Osteocyte (in vitro differentiated cells): ENCODE results near the gene PPDPF. TPM values are rescaled to one million over a fixed set of nuclear protein-coding genes. Genes with fewer than 3 reads are reported as not detected.

ENCODE experiments used
- DNase-seq: peaks from one replicate; pipeline ENCODE4 v3.0.0; 2021; ENCODE audit warnings: mixed read lengths; ENCODE audit not compliant: unreplicated experiment; ENCODE audit errors: extremely low spot score
- H3K27ac Mint-ChIP-seq: one replicate; pipeline ENCODE4 v1.8.0; 2021; ENCODE audit warnings: mild to moderate bottlenecking, mixed read lengths; ENCODE audit not compliant: unreplicated experiment
- H3K27me3 Mint-ChIP-seq: one replicate; pipeline ENCODE4 v1.8.0; 2021; ENCODE audit warnings: mixed read lengths; ENCODE audit not compliant: unreplicated experiment
- H3K36me3 Mint-ChIP-seq: one replicate; pipeline ENCODE4 v1.8.0; 2021; ENCODE audit warnings: mixed read lengths; ENCODE audit not compliant: unreplicated experiment
- H3K4me1 Mint-ChIP-seq: one replicate; pipeline ENCODE4 v1.8.0; 2021; ENCODE audit warnings: mixed read lengths; ENCODE audit not compliant: unreplicated experiment
- H3K4me3 Mint-ChIP-seq: one replicate; pipeline ENCODE4 v1.8.0; 2021; ENCODE audit warnings: mild to moderate bottlenecking, moderate library complexity, mixed read lengths; ENCODE audit not compliant: unreplicated experiment
- H3K9me3 Mint-ChIP-seq: one replicate; pipeline ENCODE4 v1.8.0; 2021; ENCODE audit warnings: mixed read lengths; ENCODE audit not compliant: unreplicated experiment
- total RNA-seq: library from RNA; stranded (reverse); gene quantifications from 2 replicates; pipeline ENCODE4 v1.2.1, GENCODE V29; 2021
- TF ChIP-seq, protein P1 (sequence below): fragments of 200-600 bp; sonication (generic); IDR thresholded peaks from 2 replicates; pipeline ENCODE4 v1.5.0; 2021; ENCODE audit warnings: antibody characterized with exemption, mild to moderate bottlenecking, moderate library complexity

Gene PPDPF
- total RNA-seq, 1 donor from 2014 or later: 239 TPM

DNA sequence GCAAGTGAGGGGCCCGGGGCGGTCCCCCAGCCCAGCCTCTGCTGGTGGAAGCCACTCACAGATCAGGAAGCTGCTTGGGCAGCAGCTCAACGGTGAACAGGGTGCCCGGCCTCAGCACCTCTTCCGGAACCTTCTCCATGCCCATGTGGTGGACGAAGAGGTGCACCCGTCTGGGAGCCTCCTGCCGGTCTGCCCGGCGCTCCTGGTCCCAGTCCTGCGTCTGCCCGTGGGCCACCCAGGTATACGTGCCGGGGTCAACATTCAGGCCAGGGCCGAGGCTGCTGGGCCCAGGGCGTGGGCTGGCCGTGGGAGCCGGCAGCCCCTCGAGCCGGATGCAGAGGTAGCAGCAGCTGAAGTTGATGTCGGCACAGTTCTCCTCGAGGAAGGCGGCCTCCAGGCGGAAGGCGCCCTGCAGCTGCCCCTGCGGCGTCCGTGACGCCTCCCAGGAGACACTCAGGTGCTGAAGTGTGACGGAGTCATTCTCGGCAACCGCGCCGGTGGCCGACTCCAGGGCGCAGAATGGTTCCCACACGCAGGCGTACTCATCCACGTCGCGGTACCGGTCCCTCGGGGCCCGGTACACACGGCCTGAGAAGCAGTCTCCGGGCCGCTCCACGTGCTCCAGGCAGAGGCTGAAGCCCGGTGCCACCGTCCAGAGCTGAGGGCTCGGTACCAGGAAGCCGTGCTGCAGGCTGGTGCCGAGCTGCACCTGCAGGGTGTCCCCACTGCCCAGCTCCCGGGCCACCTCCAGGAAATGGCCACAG lies 42.1 kb downstream of the PPDPF start:
- peaks cover 4% of the 10 kb centered on the region for H3K36me3 Mint-ChIP-seq
- no peaks in the 10 kb centered on the region for H3K9me3 Mint-ChIP-seq
- H3K4me1 Mint-ChIP-seq: peaks cover 2% of the 10 kb centered on the region
- H3K4me3 Mint-ChIP-seq: no peak overlapping the region
- TF ChIP-seq, protein P1, sequence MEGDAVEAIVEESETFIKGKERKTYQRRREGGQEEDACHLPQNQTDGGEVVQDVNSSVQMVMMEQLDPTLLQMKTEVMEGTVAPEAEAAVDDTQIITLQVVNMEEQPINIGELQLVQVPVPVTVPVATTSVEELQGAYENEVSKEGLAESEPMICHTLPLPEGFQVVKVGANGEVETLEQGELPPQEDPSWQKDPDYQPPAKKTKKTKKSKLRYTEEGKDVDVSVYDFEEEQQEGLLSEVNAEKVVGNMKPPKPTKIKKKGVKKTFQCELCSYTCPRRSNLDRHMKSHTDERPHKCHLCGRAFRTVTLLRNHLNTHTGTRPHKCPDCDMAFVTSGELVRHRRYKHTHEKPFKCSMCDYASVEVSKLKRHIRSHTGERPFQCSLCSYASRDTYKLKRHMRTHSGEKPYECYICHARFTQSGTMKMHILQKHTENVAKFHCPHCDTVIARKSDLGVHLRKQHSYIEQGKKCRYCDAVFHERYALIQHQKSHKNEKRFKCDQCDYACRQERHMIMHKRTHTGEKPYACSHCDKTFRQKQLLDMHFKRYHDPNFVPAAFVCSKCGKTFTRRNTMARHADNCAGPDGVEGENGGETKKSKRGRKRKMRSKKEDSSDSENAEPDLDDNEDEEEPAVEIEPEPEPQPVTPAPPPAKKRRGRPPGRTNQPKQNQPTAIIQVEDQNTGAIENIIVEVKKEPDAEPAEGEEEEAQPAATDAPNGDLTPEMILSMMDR: no peak
- no peak for DNase-seq
- no peak overlapping the region for H3K27ac Mint-ChIP-seq
- no peaks in the 10 kb centered on the region for H3K27me3 Mint-ChIP-seq

DNA sequence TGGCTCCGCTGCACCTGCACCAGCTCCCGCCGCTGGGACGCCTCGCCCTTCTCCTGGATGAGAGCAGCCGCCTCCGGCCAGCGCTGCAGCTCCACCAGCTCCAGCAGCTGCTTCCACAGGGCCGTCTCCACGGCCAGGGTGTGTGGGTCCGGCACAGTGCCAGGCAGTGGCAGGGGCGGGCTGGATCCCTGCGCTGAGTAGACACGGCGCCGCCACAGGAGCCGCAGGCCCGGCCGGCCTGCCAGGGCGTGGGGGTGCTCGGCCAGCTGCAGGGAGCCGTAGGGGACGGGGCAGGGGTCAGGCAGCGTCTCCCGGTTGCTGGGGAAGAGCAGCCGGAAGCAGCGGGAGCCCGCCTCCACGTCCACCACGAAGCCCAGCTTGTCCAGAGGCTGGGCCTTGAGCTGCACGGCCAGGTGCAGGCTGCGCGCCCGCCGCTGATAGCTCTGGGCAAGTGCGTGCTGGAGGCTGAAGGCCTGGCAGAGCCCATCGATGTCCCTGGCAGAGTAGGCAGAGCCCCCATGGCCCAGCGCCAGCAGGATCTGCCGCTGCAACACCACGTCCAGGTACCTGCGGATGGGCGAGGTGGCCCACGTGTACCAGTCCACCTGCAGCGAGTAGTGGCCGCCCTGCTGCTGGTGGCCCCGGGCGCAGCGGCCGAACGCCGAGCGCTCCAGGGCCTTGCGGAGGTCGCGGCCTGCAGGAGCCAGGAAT lies 42.8 kb downstream of the PPDPF start:
- peaks cover 4% of the 10 kb centered on the region for H3K36me3 Mint-ChIP-seq
- H3K27me3 Mint-ChIP-seq: no peaks in the 10 kb centered on the region
- H3K4me1 Mint-ChIP-seq: peaks cover 2% of the 10 kb centered on the region
- TF ChIP-seq, protein P1: no peak
- H3K4me3 Mint-ChIP-seq: no peak overlapping the region
- no peak overlapping the region for H3K27ac Mint-ChIP-seq
- DNase-seq: no peak
- no peaks in the 10 kb centered on the region for H3K9me3 Mint-ChIP-seq

DNA sequence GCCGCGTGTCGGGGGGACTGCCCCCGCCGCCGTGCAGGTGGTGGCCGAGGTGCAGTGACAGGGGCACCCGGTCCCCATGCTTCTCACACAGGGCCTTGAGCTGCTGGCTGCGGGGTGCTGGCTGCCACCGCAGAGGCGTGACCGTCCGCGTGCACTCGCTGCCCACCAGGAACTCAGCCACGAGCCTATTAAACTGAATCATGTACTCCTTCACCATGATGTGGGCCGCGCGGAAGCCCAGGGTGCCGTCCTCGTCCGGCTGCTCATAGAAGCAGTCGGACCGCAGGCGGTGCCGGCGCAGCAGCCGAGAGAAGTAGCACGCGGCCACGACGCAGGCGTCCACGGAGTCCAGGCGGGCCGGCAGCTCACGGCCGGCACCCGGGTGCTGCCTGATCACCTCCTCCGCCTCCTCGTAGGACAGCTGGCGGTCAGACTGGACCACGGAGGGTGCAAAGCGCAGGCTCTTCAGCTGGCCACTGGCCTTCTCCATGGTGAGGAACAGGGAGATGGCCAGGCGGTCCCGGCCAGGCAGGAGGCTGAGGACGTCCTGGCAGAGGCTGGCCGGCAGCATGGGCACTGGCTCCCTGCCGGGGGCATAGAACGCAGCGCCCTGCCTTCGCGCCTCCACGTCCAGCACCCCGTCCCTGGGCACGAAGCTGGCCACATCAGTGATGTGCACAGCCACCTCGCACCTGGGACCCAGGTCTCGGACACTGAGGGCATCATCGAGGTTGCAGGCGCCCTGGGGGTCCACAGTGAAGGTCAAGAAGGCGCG lies 43.7 kb downstream of the PPDPF start:
- no peaks in the 10 kb centered on the region for H3K9me3 Mint-ChIP-seq
- no peak for DNase-seq
- no peaks in the 10 kb centered on the region for H3K27me3 Mint-ChIP-seq
- TF ChIP-seq, protein P1: no peak
- H3K36me3 Mint-ChIP-seq: peaks cover 4% of the 10 kb centered on the region
- peaks cover 2% of the 10 kb centered on the region for H3K4me1 Mint-ChIP-seq
- no peak overlapping the region for H3K4me3 Mint-ChIP-seq
- no peak overlapping the region for H3K27ac Mint-ChIP-seq

DNA sequence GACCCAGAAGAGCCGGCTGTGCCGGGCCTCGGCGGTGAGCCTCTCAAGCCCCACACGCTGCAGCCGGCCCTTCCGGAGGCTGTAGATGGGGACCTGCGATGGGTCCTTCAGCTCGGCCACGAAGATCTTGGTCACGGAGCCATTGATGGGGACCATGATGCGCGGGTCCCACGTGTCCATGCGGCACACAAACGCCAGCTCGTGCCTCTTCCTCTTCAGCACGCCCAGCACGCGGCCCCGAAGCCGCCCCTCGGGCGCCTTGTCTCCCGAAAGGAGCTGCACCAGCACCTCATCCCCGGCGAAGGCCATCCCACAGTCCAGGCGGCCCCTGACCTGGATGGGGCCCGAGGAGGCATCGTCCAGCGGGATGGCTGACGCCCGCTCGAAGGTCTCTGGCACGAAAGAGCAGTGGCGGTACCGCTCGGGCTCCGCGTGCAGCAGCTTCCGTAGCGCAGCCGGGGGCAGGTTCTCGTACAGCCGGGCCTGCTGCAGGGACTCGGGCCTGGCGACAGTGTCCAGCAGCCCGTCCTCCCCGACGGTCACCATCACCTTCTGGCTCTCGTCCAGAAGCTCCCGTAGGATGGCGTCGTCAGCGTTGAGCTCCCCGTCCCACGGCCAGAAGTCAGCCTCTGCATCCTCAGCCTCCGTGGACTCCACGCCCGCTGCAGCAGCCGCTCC lies 44.6 kb downstream of the PPDPF start:
- H3K27ac Mint-ChIP-seq: no peak overlapping the region
- no peak for DNase-seq
- TF ChIP-seq, protein P1: no peak
- H3K36me3 Mint-ChIP-seq: peaks cover 4% of the 10 kb centered on the region
- H3K4me3 Mint-ChIP-seq: no peak overlapping the region
- no peaks in the 10 kb centered on the region for H3K27me3 Mint-ChIP-seq
- no peaks in the 10 kb centered on the region for H3K9me3 Mint-ChIP-seq
- H3K4me1 Mint-ChIP-seq: peaks cover 2% of the 10 kb centered on the region
